Activated CD8-positive, alpha-beta memory T cell treated with anti-CD3 and anti-CD28 coated beads for 48 hours (primary cell): ENCODE measurements around the gene AZU1.

Experiments used
- DNase-seq, 3 experiments: peaks; one replicate each; pipeline ENCODE4 v3.0.0-alpha.2; 2020; ENCODE audit warnings: low read depth in 2 of 3, low spot score in 2 of 3

The AZU1 gene, protein sequence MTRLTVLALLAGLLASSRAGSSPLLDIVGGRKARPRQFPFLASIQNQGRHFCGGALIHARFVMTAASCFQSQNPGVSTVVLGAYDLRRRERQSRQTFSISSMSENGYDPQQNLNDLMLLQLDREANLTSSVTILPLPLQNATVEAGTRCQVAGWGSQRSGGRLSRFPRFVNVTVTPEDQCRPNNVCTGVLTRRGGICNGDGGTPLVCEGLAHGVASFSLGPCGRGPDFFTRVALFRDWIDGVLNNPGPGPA

GRCh38 chr19:827710-828321 is at the start of gene AZU1:
Gene AZU1 (plus strand): TSS chr19:827837. CDS start chr19:827847, 10 bp downstream.
- no peak for DNase-seq

DNA sequence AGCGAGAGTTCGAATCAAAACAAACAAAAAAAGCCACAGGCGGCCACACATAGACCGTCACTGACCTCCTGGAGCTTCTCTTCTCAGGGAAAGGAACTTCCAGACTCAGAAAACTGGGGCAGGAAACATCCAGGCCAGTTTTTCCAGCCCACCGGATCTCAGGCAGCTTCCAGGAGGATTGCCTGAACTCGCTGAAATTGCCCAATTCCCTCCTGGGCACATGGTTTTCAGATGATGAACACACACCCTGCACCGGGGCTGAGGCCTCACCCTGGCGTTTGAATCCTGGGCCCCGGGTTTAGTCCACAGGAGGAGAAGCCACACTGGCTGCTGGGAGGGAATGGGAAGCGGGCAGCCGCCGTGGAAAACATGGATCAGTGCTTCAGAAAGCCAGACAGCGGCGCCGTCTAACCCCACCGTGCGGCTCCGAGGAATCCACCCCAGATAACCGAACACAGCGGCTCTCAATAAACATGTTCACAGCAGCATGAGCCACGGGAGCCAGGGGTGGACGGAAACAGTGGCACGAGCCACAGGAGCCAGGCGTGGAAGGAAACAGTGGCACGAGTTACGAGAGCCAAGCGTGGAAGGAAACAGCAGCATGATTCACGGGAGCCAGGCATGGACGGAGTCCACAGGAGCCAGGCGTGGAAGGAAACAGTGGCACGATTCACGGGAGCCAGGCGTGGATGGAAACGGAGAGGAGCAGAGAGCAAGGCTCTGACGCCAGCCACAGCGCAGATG is 48.6 kb upstream of the AZU1 start:
- no peak for DNase-seq

DNA sequence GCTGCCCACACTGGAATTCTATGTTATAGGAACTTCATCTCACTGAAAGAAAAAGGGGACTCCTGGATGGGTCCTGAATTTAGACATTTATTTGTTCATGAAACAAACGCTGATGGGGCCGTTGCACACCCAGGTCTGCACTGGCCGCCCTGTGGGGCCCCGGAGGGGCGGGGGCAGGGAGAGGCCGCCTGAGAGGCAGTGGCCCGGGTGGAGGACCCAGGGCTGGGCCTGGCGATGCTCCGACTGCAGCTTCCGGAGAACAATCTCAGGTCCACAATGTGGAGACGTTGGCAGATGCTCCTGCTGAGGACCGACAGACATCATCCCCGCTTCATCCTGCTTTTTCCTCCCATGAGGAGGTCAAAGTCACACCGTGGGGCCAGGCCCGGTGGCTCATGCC is 46.7 kb upstream of the AZU1 start:
- DNase-seq: no peak

- no peak for DNase-seq
Measured at GRCh38 chr19:781800-782184, 45.8 kb upstream of the AZU1 start.

DNA sequence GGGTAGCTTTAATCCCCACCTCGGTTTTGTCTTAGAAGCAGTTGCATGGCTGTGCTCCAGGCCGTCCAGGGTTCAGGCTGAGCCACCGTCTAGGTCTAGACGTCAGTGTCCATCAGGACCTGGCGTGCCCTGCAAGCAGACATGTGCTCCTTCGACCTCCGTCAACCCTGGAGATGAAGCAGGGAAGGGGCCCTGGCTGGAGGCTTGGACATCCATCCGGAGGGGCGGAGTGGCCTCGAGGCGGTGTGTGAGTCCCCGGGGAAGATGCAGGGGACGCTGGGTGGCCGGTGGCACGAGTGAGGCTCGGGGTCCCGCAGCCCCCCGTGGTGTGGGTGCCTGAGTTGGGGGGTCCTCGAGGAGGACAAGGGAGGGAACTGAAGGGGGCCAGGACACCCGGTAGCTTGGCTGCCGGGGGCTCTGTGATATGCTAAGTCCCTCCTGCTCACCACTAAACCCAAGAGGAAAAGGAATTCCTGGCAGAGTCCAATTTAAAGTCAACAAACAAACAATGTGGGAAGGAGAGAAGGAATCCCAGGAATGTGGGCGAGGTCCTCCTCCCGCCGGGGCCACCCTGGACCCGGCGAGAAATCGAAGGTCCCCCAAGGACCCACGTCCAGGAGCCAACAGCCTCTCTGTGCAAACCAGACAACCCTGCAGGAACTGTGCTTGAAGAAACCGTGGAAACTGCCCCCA is 45.3 kb upstream of the AZU1 start:
- no peak for DNase-seq

DNA sequence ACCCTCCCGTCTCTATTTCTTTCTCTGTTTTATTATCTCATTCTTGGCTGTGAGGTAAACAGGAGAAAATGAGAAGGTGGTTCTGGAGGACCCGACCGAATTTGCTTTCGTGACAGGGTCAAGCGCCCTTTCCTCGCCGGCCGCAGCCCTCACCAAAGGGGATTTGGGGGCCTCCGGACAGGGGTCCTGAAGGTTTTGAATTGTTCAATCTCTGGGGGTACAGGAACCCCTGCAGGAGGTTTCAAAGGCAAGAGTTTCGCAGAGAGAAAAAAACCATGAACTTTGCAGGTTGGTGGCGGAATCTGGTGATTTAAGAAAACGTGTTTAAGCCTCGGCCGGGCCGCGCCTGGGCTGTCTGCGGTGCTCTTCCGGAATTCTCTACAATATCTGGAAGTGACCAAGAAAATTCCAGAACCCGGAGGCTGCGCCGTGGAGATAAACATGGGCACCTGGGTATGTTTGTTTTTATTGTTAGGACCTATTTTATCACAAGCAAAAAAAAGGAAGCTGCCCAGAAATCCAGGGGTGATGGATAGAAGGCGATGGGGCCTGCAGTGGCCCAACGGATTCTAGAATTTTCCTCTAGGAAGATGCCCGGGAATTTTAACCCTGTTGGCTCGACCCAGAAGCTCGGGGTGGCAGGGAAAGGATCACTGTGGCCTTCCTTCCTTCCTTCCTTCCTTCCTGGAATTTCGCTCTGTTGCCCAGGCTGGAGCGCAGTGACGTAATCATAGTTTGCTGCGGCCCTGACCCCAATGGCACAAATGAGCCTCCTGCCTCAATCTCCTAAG is 44.6 kb upstream of the AZU1 start:
- no peak for DNase-seq

- no peak for DNase-seq
Measured at GRCh38 chr19:784541-784940, 43.1 kb upstream of the AZU1 start.

GRCh38 chr19:787536-787935 is 40.1 kb upstream of the AZU1 start:
- no peak for DNase-seq

DNA sequence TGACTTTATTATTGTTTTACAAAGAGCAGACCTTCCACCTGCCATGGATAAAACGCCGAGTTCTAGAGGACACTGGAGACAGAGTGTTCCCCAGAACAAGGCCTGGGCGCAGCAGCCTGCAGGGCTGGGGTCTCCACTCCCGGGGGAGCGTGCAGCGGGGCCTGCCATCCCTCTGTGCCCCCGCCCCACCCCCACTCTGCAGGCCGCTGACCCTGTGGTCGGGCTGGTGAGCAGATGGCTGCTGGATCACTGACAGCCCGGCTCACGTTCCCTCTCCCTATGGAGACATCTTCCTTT is 39.0 kb upstream of the AZU1 start:
- no peak for DNase-seq

GRCh38 chr19:788983-789700 is 38.5 kb upstream of the AZU1 start:
- DNase-seq: no peak

DNA sequence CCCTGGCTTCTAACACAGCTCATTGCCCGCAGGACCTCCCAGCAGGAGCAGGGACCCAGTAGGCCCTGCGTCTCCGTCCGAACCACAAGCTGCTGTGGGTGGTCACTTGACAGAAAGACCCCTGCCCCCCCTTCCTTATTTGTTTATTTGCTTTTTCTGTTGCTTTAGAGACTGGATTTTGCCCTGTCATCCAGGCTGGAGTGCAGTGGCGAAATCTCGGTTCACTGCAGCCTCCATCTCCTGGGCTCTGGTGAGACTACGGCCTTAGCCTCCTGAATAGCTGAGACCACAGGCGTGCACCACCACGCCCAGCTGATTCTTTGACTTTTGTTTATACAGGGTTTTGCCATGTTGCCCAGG is 38.0 kb upstream of the AZU1 start:
- no peak for DNase-seq

- no peak for DNase-seq
Measured at GRCh38 chr19:791007-791566, 36.5 kb upstream of the AZU1 start.

GRCh38 chr19:791567-792305 is 35.9 kb upstream of the AZU1 start:
- DNase-seq: no peak

DNA sequence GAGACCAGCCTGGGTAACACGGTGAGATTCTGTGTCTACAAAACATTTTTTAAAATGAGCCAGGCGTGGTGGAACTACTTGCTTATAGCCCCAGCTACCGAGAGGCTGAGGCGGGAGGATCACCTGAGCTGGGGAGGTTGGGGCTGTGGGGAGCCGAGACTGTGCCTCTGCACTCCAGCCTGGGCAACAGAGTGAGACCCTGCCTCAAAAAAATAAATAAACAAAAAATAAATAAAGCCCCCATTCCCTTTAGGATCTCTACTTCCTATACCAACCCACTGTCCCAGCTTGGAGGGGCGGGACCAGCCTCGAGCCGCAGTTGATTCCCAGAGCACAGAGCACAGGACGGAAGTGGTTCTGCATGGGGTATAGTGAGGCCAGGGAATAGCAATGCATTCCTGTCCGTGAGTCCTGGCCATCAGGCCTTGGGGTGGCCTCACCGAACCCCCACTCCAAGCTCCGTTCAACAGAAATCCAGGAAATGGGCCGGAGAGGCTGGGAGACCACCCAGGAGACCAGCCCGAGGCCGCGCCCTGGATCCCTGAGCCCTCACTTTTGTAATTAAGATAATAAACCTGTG is 35.2 kb upstream of the AZU1 start:
- no peak for DNase-seq

DNA sequence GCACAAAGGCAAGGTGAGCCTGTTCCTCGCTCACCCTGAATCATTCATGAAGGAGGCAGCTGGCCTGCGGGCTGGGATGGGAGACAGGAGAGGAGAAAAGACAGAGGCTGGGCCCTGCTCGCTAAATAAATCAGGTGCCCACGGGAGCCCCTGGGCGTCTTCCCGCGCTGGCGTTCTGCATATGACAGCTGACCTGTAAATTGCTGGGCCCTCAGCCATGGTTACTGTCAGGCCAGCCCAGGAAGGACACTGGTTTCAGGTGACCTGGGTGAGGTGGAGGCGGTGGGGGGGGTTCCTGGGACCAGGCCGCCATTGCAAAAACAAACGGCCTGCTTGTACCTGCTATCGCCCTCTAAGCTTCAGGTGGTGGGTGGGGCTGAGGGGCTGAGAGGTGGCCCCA is 33.8 kb upstream of the AZU1 start:
- no peak for DNase-seq

DNA sequence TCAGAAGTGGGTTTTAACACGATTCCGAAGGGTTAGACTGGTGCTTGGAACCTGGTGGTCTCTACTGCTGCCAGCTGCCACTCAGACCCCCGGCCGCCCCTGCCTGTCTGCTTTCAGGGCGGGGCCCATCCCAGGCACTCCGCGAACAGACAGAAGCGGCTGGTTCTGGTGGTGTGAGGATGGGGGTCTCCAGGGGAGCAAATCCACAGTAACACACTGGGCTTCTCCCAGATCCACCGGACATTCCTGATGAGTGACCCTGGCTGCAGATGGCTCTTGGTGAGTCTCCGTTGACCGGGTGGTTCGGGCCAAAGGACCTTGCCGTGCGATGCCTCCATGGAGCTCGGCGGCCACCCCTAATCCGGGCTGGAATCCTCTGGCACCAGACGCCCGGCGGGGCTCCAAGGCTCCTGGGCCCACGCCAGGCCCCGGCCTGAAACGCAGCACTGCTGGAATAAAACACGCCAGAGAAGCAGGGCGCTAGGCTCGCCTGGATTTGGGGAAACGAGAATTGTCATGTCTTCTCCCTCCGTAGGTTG is 32.5 kb upstream of the AZU1 start:
- no peak for DNase-seq

DNA sequence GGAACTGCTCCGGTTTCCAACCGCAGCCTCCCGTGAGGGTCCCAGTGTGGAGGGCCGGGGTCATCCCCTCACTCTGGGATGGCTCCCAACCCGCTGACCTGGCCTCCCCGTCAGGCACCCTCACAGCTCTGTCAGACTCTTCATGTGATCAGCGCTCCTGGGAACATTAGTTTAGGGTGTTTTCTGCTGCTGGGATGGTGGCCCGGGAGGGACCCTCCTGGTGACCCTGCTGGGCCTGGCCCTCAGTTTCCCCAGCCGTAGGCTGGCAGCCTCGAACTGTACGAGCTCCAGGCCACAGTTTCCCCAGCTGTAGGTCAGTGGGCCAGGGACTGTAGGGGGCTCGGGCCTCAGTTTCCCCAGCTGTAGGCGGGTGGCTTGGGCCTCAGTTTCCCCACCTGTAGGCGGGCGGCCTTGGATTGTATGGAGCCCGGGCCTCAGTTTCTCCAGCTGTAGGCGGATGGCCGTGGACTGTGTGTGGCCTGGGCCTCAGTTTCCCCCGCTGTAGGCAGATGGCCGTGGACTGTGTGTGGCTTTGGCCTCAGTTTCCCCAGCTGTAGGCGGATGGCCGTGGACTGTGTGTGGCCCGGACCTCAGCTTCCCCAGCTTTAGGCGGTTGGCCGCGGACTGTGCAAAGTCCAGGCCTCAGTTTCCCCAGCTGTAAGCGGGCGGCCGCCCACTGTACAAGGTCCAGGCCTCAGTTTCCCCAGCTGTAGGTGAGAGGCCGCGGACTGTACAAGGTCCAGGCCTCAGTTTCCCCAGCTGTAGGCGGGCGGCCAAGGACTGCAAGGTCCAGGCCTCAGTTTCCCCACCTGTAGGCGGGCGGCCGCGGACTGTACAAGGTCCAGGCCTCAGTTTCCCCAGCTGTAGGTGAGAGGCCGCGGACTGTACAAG is 31.7 kb upstream of the AZU1 start:
- DNase-seq: no peak
